ENCODE data around the gene EFEMP1.

GRCh38 chr2:55826246-55826645 lies 97.3 kb downstream of the EFEMP1 start:
- TF ChIP-seq EZH2 (IDR thresholded peaks at IDR 0.05) (no peak), POLR2AphosphoS5 (IDR thresholded peaks at IDR 0.05; ENCODE audit: borderline replicate concordance, low read depth, low read length) (no peak)
